ENCODE data around the gene C1orf116. TPM values are rescaled to one million over a fixed set of nuclear protein-coding genes. Genes with fewer than 3 reads are reported as not detected.

The C1orf116 gene
- total RNA-seq, 4 donors from 2014 or later, result 0.62 TPM; not detected in 3

GRCh38 chr1:207024202-207025145 lies 8.1 kb downstream of the C1orf116 start:
- Histone ChIP-seq H3K27ac (no peak overlapping the region), H3K27me3 (no peaks in the 10 kb centered on the region), H3K4me1 (no peaks in the 10 kb centered on the region), H3K36me3 (no peaks in the 10 kb centered on the region), H3K9me3 (no peaks in the 10 kb centered on the region), H3K4me3 (no peak overlapping the region)
- intact Hi-C loops (cut with DNase I; ENCODE audit: low total_unique reads), result no loop called here
- TF ChIP-seq POLR2A (IDR thresholded peaks at IDR 0.05) (no peak), CTCF (IDR thresholded peaks at IDR 0.05) (no peak)
- no peak for DNase-seq

GRCh38 chr1:207022996-207023679 lies 9.4 kb downstream of the C1orf116 start:
- no peak overlapping the region for H3K27ac ChIP-seq
- no peaks in the 10 kb centered on the region for H3K27me3 ChIP-seq
- no peaks in the 10 kb centered on the region for H3K36me3 ChIP-seq
- no peak for DNase-seq
- no peaks in the 10 kb centered on the region for H3K9me3 ChIP-seq
- H3K4me1 ChIP-seq, result no peaks in the 10 kb centered on the region
- H3K4me3 ChIP-seq, result no peak overlapping the region
- intact Hi-C loops (cut with DNase I; ENCODE audit: low total_unique reads), result no loop called here
- TF ChIP-seq CTCF (IDR thresholded peaks at IDR 0.05), result no peak
- no peak for TF ChIP-seq POLR2A (IDR thresholded peaks at IDR 0.05)

GRCh38 chr1:207021876-207022596 lies 10.5 kb downstream of the C1orf116 start:
- no peak for TF ChIP-seq CTCF (IDR thresholded peaks at IDR 0.05)
- no peak for TF ChIP-seq POLR2A (IDR thresholded peaks at IDR 0.05)
- Histone ChIP-seq H3K4me3 (no peak overlapping the region), H3K4me1 (no peaks in the 10 kb centered on the region), H3K27ac (no peak overlapping the region), H3K36me3 (no peaks in the 10 kb centered on the region), H3K27me3 (no peaks in the 10 kb centered on the region), H3K9me3 (no peaks in the 10 kb centered on the region)
- intact Hi-C loops (cut with DNase I; ENCODE audit: low total_unique reads), result no loop called here
- no peak for DNase-seq

GRCh38 chr1:207021139-207021861 lies 11.3 kb downstream of the C1orf116 start:
- H3K27ac ChIP-seq, result no peak overlapping the region
- no peak overlapping the region for H3K4me3 ChIP-seq
- intact Hi-C loops (cut with DNase I; ENCODE audit: low total_unique reads), result no loop called here
- H3K4me1 ChIP-seq, result no peaks in the 10 kb centered on the region
- no peaks in the 10 kb centered on the region for H3K36me3 ChIP-seq
- no peaks in the 10 kb centered on the region for H3K27me3 ChIP-seq
- H3K9me3 ChIP-seq, result no peaks in the 10 kb centered on the region
- no peak for DNase-seq
- TF ChIP-seq POLR2A (IDR thresholded peaks at IDR 0.05) (no peak), CTCF (IDR thresholded peaks at IDR 0.05) (no peak)
